Measurements from ENCODE around the gene IL1F10. TPM values are rescaled to one million over a fixed set of nuclear protein-coding genes. Genes with fewer than 3 reads are reported as not detected.

Gene IL1F10
- total and polyA plus RNA-seq, 2 donors (not counting 3 experiments of a cell fraction or from before 2014, with no cell fraction given), result not detected

DNA sequence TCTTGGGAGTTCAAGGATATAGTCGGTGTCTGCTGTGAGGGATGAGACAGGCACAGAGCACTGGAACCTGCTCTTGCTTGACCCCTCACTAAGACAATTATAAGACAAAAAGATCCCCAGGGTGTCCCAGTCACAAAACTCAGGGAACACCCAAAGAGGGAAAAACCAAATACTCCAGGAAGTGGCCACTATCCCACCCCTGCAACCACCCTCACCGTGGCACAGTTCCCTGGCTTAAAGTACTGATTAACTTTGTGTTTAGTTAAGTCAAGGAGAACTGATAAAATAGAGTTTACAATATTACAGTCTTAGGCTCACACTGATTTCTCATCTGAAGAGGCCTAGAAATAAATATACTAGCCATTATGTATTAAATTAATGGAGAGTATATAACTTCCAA, 28.6 kb upstream of the IL1F10 start:
- no peak for DNase-seq (ENCODE audit: low read depth, low spot score)
- Histone ChIP-seq H3K36me3 (ENCODE audit: control insufficient read depth in 2 of 2, extremely low read depth in 1 of 2, insufficient read depth in 2 of 2, low read length in 2 of 2) (no peaks in the 10 kb centered on the region), H3K4me3 (replicated peaks in 1 of 3; ENCODE audit: insufficient read depth in 1 of 3, low read depth in 1 of 3, low read length in 3 of 3) (no peak overlapping the region), H3K9me3 (replicated peaks; ENCODE audit: control insufficient read depth, insufficient read depth, low read length) (no peaks in the 10 kb centered on the region), H3K27ac (ENCODE audit: insufficient read depth, low read depth, low read length) (no peak overlapping the region), H3K4me2 (ENCODE audit: insufficient read depth, low read length) (no peak overlapping the region), H3K27me3 (ENCODE audit: control insufficient read depth in 2 of 2, insufficient read depth in 2 of 2, low read length in 2 of 2) (peaks cover 0 to 3% of the 10 kb centered on the region in 2 experiments), H4K20me1 (replicated peaks; ENCODE audit: control insufficient read depth, extremely low read depth, insufficient read depth, low read length) (no peaks in the 10 kb centered on the region), H3K4me1 (ENCODE audit: control insufficient read depth, extremely low read depth, insufficient read depth, low read length) (no peaks in the 10 kb centered on the region), H3K9ac (replicated peaks; ENCODE audit: extremely low read depth, insufficient read depth, low read length) (no peak overlapping the region), H3K9me1 (replicated peaks; ENCODE audit: control insufficient read depth, extremely low read depth, insufficient read depth, low read length) (no peaks in the 10 kb centered on the region), H2AFZ (ENCODE audit: low read depth, low read length) (no peak overlapping the region), H3K79me2 (ENCODE audit: control insufficient read depth, insufficient read depth, low read length) (no peaks in the 10 kb centered on the region)
- no peak for FAIRE-seq
- POLR2A ChIA-PET, result no interaction called here
- CTCF ChIA-PET, result no interaction called here
- no TSS peak for BruUV-seq (replicated peaks)
- intact Hi-C loops (cut with micrococcal nuclease), result no loop called here
- no peak for TF ChIP-seq FOS (IDR thresholded peaks at IDR 0.05; ENCODE audit: borderline replicate concordance, insufficient read depth, low read length)
- no peak for TF ChIP-seq MYC (IDR thresholded peaks at IDR 0.05; ENCODE audit: low read depth, low read length)
- no peak for TF ChIP-seq GATA2 (IDR thresholded peaks at IDR 0.05; ENCODE audit: insufficient read depth, insufficient read length, low read depth, low read length)
- TF ChIP-seq EZH2 (IDR thresholded peaks at IDR 0.05; ENCODE audit: borderline replicate concordance, low read depth, low read length, severe bottlenecking), result no peak
- no peak for TF ChIP-seq POLR2A (IDR thresholded peaks at IDR 0.05; ENCODE audit: low read depth, low read length)
- TF ChIP-seq, protein P1, sequence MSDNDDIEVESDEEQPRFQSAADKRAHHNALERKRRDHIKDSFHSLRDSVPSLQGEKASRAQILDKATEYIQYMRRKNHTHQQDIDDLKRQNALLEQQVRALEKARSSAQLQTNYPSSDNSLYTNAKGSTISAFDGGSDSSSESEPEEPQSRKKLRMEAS (IDR thresholded peaks at IDR 0.05; ENCODE audit: insufficient read depth, insufficient read length), result no peak
- no peak for TF ChIP-seq JUN (IDR thresholded peaks at IDR 0.05; ENCODE audit: borderline replicate concordance, insufficient read depth, insufficient read length, low read depth)
- no peak for TF ChIP-seq POLR2AphosphoS5 (IDR thresholded peaks at IDR 0.05; ENCODE audit: insufficient read depth, low read depth, low read length)
- no peak for TF ChIP-seq CTCF (IDR thresholded peaks at IDR 0.05; ENCODE audit: extremely low read depth in 1 of 2, insufficient read depth in 1 of 2, low read depth in 1 of 2, low read length in 2 of 2)
- dilution Hi-C loops (cut with MboI; ENCODE audit: extremely low pct_ligation_motif_present, low sequenced_read_pairs), result no loop called here

All from endothelial cell of umbilical vein (primary cell).